Measurements from ENCODE around the gene AP3S1. TPM values are rescaled to one million over a fixed set of nuclear protein-coding genes. Genes with fewer than 3 reads are reported as not detected.

AP3S1 gene
- total and polyA plus RNA-seq, 12 donors: 38.7 to 127 (median 72.9) TPM

DNA sequence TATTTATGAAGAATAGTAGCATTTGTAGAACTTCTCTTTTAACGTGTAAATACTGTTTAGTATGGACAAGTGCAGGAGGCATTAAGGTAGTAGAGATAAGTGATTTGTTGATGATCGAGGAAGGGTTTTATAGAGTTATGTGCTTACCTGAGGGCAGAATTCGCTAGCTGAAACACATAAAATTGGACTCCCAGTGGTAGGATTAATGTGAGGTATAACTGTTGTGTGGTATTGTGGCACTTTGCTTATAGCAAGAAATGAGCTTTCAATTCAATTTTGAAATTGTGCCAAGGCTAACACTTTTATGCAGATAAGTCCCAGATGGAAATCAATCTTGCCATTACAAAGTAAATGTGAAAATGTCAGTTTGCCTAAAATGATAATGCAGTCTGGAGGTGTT lies 1.2 kb downstream of the AP3S1 start:
- DNase-seq: no peak
- H3K36me3 ChIP-seq (replicated peaks in 1 of 2): no peaks in the 10 kb centered on the region
- H3K27ac ChIP-seq: peak overlapping the region in 1 of 5 donors; percentile 95
- no peaks in the 10 kb centered on the region for H3K27me3 ChIP-seq
- no peaks in the 10 kb centered on the region for H3K9me3 ChIP-seq (replicated peaks in 1 of 3)
- WGBS, 4 donors: 2 to 17% (median 14%) methylated on average over 3 of the region's 3 CpGs
- intact Hi-C loops (cut with DNase I): no loop called here
- TF ChIP-seq, protein P1, sequence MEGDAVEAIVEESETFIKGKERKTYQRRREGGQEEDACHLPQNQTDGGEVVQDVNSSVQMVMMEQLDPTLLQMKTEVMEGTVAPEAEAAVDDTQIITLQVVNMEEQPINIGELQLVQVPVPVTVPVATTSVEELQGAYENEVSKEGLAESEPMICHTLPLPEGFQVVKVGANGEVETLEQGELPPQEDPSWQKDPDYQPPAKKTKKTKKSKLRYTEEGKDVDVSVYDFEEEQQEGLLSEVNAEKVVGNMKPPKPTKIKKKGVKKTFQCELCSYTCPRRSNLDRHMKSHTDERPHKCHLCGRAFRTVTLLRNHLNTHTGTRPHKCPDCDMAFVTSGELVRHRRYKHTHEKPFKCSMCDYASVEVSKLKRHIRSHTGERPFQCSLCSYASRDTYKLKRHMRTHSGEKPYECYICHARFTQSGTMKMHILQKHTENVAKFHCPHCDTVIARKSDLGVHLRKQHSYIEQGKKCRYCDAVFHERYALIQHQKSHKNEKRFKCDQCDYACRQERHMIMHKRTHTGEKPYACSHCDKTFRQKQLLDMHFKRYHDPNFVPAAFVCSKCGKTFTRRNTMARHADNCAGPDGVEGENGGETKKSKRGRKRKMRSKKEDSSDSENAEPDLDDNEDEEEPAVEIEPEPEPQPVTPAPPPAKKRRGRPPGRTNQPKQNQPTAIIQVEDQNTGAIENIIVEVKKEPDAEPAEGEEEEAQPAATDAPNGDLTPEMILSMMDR (IDR thresholded peaks at IDR 0.05): no peak
- no peak for TF ChIP-seq POLR2A (IDR thresholded peaks at IDR 0.05)
- peak overlapping the region in 3 of 4 donors; percentile 38 to 93 (median 91) for H3K4me3 ChIP-seq
- H3K4me1 ChIP-seq (replicated peaks in 1 of 2): peaks cover 17 to 47% of the 10 kb centered on the region in 2 donors

DNA sequence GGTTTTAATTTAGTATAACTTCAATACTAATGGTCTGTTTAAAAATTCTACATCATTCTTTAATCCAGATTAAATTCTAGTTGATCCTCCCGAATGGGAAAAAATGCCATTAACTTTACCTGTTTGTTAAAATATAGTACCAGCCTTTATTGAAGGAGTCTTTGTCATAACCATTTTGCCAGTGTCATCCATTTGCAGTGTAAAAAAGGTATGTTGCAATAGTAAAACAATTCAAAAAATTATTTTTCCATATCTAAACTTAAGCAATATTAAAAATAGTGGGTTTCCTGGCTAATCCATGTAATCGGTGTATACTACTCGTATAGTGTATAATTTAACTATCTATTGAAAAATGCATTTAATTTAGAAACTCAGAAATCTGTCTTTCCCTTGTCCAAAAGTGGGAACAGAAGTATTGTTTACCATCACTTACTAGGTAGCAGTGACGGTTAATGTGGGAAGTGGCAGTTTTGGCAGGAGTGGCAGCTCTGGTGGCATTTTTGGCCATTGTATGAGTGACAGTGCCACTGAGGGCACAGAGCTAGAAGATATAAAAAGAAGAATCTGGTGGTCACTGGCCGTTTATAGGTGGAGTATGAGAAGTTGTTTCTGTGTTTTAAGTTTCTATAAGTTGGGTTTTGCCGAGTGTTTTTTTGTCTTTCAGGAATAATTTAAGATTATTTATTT lies 1.9 kb downstream of the AP3S1 start:
- no peaks in the 10 kb centered on the region for H3K36me3 ChIP-seq (replicated peaks in 1 of 2)
- no peaks in the 10 kb centered on the region for H3K9me3 ChIP-seq (replicated peaks in 1 of 3)
- no peak for TF ChIP-seq POLR2A (IDR thresholded peaks at IDR 0.05)
- TF ChIP-seq, protein P1 (IDR thresholded peaks at IDR 0.05): no peak
- WGBS, 4 donors: 79 to 81% (median 80%) methylated on average over 6 of the region's 6 CpGs
- DNase-seq: no peak
- no peaks in the 10 kb centered on the region for H3K27me3 ChIP-seq
- H3K4me1 ChIP-seq (replicated peaks in 1 of 2): peaks cover 17 to 41% of the 10 kb centered on the region in 2 donors
- intact Hi-C loops (cut with DNase I): no loop called here
- no peak overlapping the region for H3K27ac ChIP-seq
- peak overlapping the region in 1 of 4 donors; percentile 93 for H3K4me3 ChIP-seq

DNA sequence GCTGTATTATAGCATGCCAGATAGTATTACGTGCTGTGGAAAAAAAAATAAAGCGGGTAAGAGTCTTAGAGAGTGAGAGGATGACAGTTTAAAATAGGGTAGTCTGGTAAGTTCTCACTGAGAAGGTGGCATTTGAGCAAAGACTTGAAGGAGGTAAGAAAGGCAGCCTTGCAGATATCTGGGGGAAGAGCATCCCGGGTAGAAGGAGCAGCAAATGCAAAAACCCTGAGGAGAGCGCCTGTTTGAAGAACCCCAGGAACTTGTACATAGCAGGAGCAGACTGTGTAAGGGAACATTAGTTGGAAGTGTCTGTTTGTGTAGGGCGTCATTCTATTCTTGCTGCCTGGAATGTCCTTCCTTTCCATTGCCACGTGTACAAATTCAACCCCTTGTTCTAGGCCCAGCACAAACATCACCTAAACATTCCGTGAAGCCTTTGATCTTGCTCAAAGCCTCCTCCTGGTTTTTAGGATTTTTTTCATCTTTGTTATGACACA lies 2.6 kb downstream of the AP3S1 start:
- TF ChIP-seq, protein P1 (IDR thresholded peaks at IDR 0.05): no peak
- intact Hi-C loops (cut with DNase I): no loop called here
- Histone ChIP-seq H3K27ac (no peak overlapping the region), H3K4me3 (no peak overlapping the region), H3K9me3 (replicated peaks in 1 of 3) (no peaks in the 10 kb centered on the region), H3K36me3 (replicated peaks in 1 of 2) (no peaks in the 10 kb centered on the region), H3K27me3 (no peaks in the 10 kb centered on the region), H3K4me1 (replicated peaks in 1 of 2) (peaks cover 13 to 33% of the 10 kb centered on the region in 2 donors)
- DNase-seq: no peak
- 84 to 90% (median 89%) methylated on average over 7 of the region's 7 CpGs for WGBS, 4 donors

DNA sequence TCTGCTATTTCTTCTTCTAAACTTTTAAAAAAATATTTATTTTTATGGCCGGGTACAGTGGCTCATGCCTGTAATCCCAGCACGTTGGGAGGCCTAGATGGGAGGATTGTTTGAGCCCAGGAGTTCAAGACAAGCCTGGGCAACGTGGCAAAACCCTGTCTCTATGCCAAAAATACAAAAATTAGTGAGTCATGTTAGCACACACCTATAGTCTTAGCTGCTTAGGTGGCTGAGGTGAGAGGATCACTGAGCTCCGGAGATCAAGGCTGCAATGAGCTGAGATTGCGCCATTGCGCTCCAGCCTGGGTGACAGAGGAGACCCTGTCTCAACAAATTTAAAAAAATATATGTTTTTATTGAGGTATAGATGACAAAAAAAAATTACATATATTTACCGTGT lies 5.6 kb downstream of the AP3S1 start:
- peaks cover 11 to 33% of the 10 kb centered on the region in 2 donors for H3K4me1 ChIP-seq (replicated peaks in 1 of 2)
- no peak overlapping the region for H3K27ac ChIP-seq
- DNase-seq: no peak
- 84 to 93% (median 91%) methylated on average over 7 of the region's 7 CpGs for WGBS, 4 donors
- no peak overlapping the region for H3K4me3 ChIP-seq
- no peaks in the 10 kb centered on the region for H3K27me3 ChIP-seq
- TF ChIP-seq, protein P1 (IDR thresholded peaks at IDR 0.05): no peak
- TF ChIP-seq POLR2A (IDR thresholded peaks at IDR 0.05): no peak
- no peaks in the 10 kb centered on the region for H3K9me3 ChIP-seq (replicated peaks in 1 of 3)
- intact Hi-C loops (cut with DNase I): no loop called here
- H3K36me3 ChIP-seq (replicated peaks in 1 of 2): no peaks in the 10 kb centered on the region

Data from adrenal gland (tissue), 12 donors.